Measurements from ENCODE around the gene THADA. TPM values are rescaled to one million over a fixed set of nuclear protein-coding genes. Genes with fewer than 3 reads are reported as not detected.

Gene THADA
- total and polyA plus RNA-seq, 3 experiments from 2014 or later: 12.2 to 48.7 (median 45.8) TPM

- CTCF ChIA-PET: interaction anchor here (0.9 to 1.4 kb wide), 2 partner anchors 9 to 246 kb away, joined by 3 to 6 read pairs; no protein-coding TSS in a partner anchor
These were observed 120.5 kb downstream of the THADA start for GRCh38 chr2:43475137-43475846.

GRCh38 chr2:43474273-43474672, 121.6 kb downstream of the THADA start:
- H3K27ac Mint-ChIP-seq: no peak overlapping the region
- peaks cover 0 to 34% (median 27%) of the 10 kb centered on the region in 3 donors for H3K36me3 Mint-ChIP-seq
- H3K4me3 ChIP-seq (ENCODE audit: low read length): no peak overlapping the region
- no peak overlapping the region for H3K4me3 Mint-ChIP-seq
- no peaks in the 10 kb centered on the region for H3K36me3 ChIP-seq (ENCODE audit: insufficient read depth, low read length)
- no peaks in the 10 kb centered on the region for H3K4me1 ChIP-seq (ENCODE audit: insufficient read depth, low read length)
- no peaks in the 10 kb centered on the region for H3K9me3 ChIP-seq (ENCODE audit: low read length)
- H3K27ac ChIP-seq (ENCODE audit: low read depth, low read length): no peak overlapping the region
- POLR2A ChIA-PET: no interaction called here
- DNase-seq: no peak
- no peaks in the 10 kb centered on the region for H3K9me3 Mint-ChIP-seq
- H3K27me3 ChIP-seq (ENCODE audit: insufficient read depth, low read length, poor library complexity, severe bottlenecking): no peaks in the 10 kb centered on the region
- H3K27me3 Mint-ChIP-seq: no peaks in the 10 kb centered on the region
- H3K4me1 Mint-ChIP-seq: no peaks in the 10 kb centered on the region
- CTCF ChIA-PET: interaction anchor here (2.0 kb wide), 1 partner anchor 10 kb away, joined by 7 read pairs; no protein-coding TSS in a partner anchor

More at GRCh38 chr2:43475137-43475846, 120.5 kb downstream of the THADA start:
- Mint-ChIP-seq H3K9me3 (no peaks in the 10 kb centered on the region), H3K4me1 (no peaks in the 10 kb centered on the region), H3K36me3 (peaks cover 0 to 39% (median 31%) of the 10 kb centered on the region in 3 donors), H3K4me3 (no peak overlapping the region), H3K27ac (no peak overlapping the region), H3K27me3 (no peaks in the 10 kb centered on the region)
- Histone ChIP-seq H3K4me1 (ENCODE audit: insufficient read depth, low read length) (no peaks in the 10 kb centered on the region), H3K27me3 (ENCODE audit: insufficient read depth, low read length, poor library complexity, severe bottlenecking) (no peaks in the 10 kb centered on the region), H3K36me3 (ENCODE audit: insufficient read depth, low read length) (no peaks in the 10 kb centered on the region), H3K27ac (ENCODE audit: low read depth, low read length) (no peak overlapping the region), H3K4me3 (ENCODE audit: low read length) (no peak overlapping the region), H3K9me3 (ENCODE audit: low read length) (no peaks in the 10 kb centered on the region)
- POLR2A ChIA-PET: interaction anchor here (0.7 kb wide), 1 partner anchor 519 kb away, joined by 4 read pairs; no protein-coding TSS in a partner anchor
- DNase-seq: no peak

- Mint-ChIP-seq H3K27me3 (no peaks in the 10 kb centered on the region), H3K36me3 (peaks cover 0 to 37% (median 26%) of the 10 kb centered on the region in 3 donors), H3K4me3 (no peak overlapping the region), H3K4me1 (no peaks in the 10 kb centered on the region), H3K27ac (no peak overlapping the region), H3K9me3 (no peaks in the 10 kb centered on the region)
- H3K4me1 ChIP-seq (ENCODE audit: insufficient read depth, low read length): no peaks in the 10 kb centered on the region
- H3K27me3 ChIP-seq (ENCODE audit: insufficient read depth, low read length, poor library complexity, severe bottlenecking): no peaks in the 10 kb centered on the region
- no peaks in the 10 kb centered on the region for H3K36me3 ChIP-seq (ENCODE audit: insufficient read depth, low read length)
- CTCF ChIA-PET: interaction anchor here (2.0 kb wide), 1 partner anchor 10 kb away, joined by 7 read pairs; no protein-coding TSS in a partner anchor
- H3K4me3 ChIP-seq (ENCODE audit: low read length): no peak overlapping the region
- no peak for DNase-seq
- POLR2A ChIA-PET: no interaction called here
- no peak overlapping the region for H3K27ac ChIP-seq (ENCODE audit: low read depth, low read length)
- H3K9me3 ChIP-seq (ENCODE audit: low read length): no peaks in the 10 kb centered on the region
These were observed 122.1 kb downstream of the THADA start for GRCh38 chr2:43473767-43474166.

- H3K4me3 Mint-ChIP-seq: no peak overlapping the region
- Histone ChIP-seq H3K9me3 (ENCODE audit: low read length) (no peaks in the 10 kb centered on the region), H3K36me3 (ENCODE audit: insufficient read depth, low read length) (no peaks in the 10 kb centered on the region), H3K4me1 (ENCODE audit: insufficient read depth, low read length) (no peaks in the 10 kb centered on the region), H3K27me3 (ENCODE audit: insufficient read depth, low read length, poor library complexity, severe bottlenecking) (no peaks in the 10 kb centered on the region), H3K4me3 (ENCODE audit: low read length) (no peak overlapping the region), H3K27ac (ENCODE audit: low read depth, low read length) (no peak overlapping the region)
- no peaks in the 10 kb centered on the region for H3K27me3 Mint-ChIP-seq
- H3K27ac Mint-ChIP-seq: no peak overlapping the region
- CTCF ChIA-PET: interaction anchor here (2.0 kb wide), 1 partner anchor 11 kb away, joined by 7 read pairs; no protein-coding TSS in a partner anchor
- no peak for DNase-seq
- no peaks in the 10 kb centered on the region for H3K9me3 Mint-ChIP-seq
- peaks cover 0 to 34% (median 23%) of the 10 kb centered on the region in 3 donors for H3K36me3 Mint-ChIP-seq
- no peaks in the 10 kb centered on the region for H3K4me1 Mint-ChIP-seq
- POLR2A ChIA-PET: no interaction called here
These were observed 123.2 kb downstream of the THADA start for GRCh38 chr2:43472527-43473194.

- Histone ChIP-seq H3K27ac (ENCODE audit: low read depth, low read length) (no peak overlapping the region), H3K9me3 (ENCODE audit: low read length) (no peaks in the 10 kb centered on the region), H3K27me3 (ENCODE audit: insufficient read depth, low read length, poor library complexity, severe bottlenecking) (no peaks in the 10 kb centered on the region), H3K36me3 (ENCODE audit: insufficient read depth, low read length) (no peaks in the 10 kb centered on the region), H3K4me1 (ENCODE audit: insufficient read depth, low read length) (no peaks in the 10 kb centered on the region), H3K4me3 (ENCODE audit: low read length) (no peak overlapping the region)
- no peak for DNase-seq
- H3K9me3 Mint-ChIP-seq: no peaks in the 10 kb centered on the region
- no peak overlapping the region for H3K4me3 Mint-ChIP-seq
- H3K36me3 Mint-ChIP-seq: peaks cover 12 to 44% (median 31%) of the 10 kb centered on the region in 3 donors
- no peaks in the 10 kb centered on the region for H3K27me3 Mint-ChIP-seq
- ChIA-PET CTCF (no interaction called here), POLR2A (no interaction called here)
- no peaks in the 10 kb centered on the region for H3K4me1 Mint-ChIP-seq
- no peak overlapping the region for H3K27ac Mint-ChIP-seq
These were observed 126.1 kb downstream of the THADA start for GRCh38 chr2:43469713-43470112.

- no peaks in the 10 kb centered on the region for H3K9me3 ChIP-seq (ENCODE audit: low read length)
- Mint-ChIP-seq H3K36me3 (peaks cover 12 to 42% (median 27%) of the 10 kb centered on the region in 3 donors), H3K9me3 (no peaks in the 10 kb centered on the region), H3K27ac (no peak overlapping the region), H3K4me3 (no peak overlapping the region), H3K27me3 (no peaks in the 10 kb centered on the region), H3K4me1 (no peaks in the 10 kb centered on the region)
- no peaks in the 10 kb centered on the region for H3K27me3 ChIP-seq (ENCODE audit: insufficient read depth, low read length, poor library complexity, severe bottlenecking)
- no peaks in the 10 kb centered on the region for H3K4me1 ChIP-seq (ENCODE audit: insufficient read depth, low read length)
- no peak overlapping the region for H3K27ac ChIP-seq (ENCODE audit: low read depth, low read length)
- ChIA-PET CTCF (no interaction called here), POLR2A (no interaction called here)
- no peak overlapping the region for H3K4me3 ChIP-seq (ENCODE audit: low read length)
- H3K36me3 ChIP-seq (ENCODE audit: insufficient read depth, low read length): no peaks in the 10 kb centered on the region
- DNase-seq: no peak
These were observed 126.7 kb downstream of the THADA start for GRCh38 chr2:43469094-43469493.

- H3K27ac Mint-ChIP-seq: no peak overlapping the region
- Histone ChIP-seq H3K36me3 (ENCODE audit: insufficient read depth, low read length) (no peaks in the 10 kb centered on the region), H3K9me3 (ENCODE audit: low read length) (no peaks in the 10 kb centered on the region), H3K27me3 (ENCODE audit: insufficient read depth, low read length, poor library complexity, severe bottlenecking) (no peaks in the 10 kb centered on the region), H3K4me3 (ENCODE audit: low read length) (no peak overlapping the region), H3K27ac (ENCODE audit: low read depth, low read length) (no peak overlapping the region), H3K4me1 (ENCODE audit: insufficient read depth, low read length) (no peaks in the 10 kb centered on the region)
- no peak overlapping the region for H3K4me3 Mint-ChIP-seq
- no peaks in the 10 kb centered on the region for H3K27me3 Mint-ChIP-seq
- peaks cover 12 to 40% (median 28%) of the 10 kb centered on the region in 3 donors for H3K36me3 Mint-ChIP-seq
- H3K4me1 Mint-ChIP-seq: no peaks in the 10 kb centered on the region
- no peak for DNase-seq
- POLR2A ChIA-PET: no interaction called here
- CTCF ChIA-PET: interaction anchor here (1.1 kb wide), 1 partner anchor 521 kb away, joined by 3 read pairs; no protein-coding TSS in a partner anchor
- no peaks in the 10 kb centered on the region for H3K9me3 Mint-ChIP-seq
These were observed 127.9 kb downstream of the THADA start for GRCh38 chr2:43467891-43468290.

GRCh38 chr2:43465234-43465633, 130.6 kb downstream of the THADA start:
- Histone ChIP-seq H3K27me3 (ENCODE audit: insufficient read depth, low read length, poor library complexity, severe bottlenecking) (no peaks in the 10 kb centered on the region), H3K36me3 (ENCODE audit: insufficient read depth, low read length) (no peaks in the 10 kb centered on the region), H3K4me3 (ENCODE audit: low read length) (no peak overlapping the region), H3K4me1 (ENCODE audit: insufficient read depth, low read length) (no peaks in the 10 kb centered on the region), H3K9me3 (ENCODE audit: low read length) (no peaks in the 10 kb centered on the region), H3K27ac (ENCODE audit: low read depth, low read length) (no peak overlapping the region)
- Mint-ChIP-seq H3K9me3 (no peaks in the 10 kb centered on the region), H3K27ac (peak overlapping the region in 1 of 8 donors; percentile 36), H3K4me1 (peaks cover 2 to 19% (median 6%) of the 10 kb centered on the region in 3 donors), H3K36me3 (peaks cover 12 to 36% (median 23%) of the 10 kb centered on the region in 3 donors), H3K4me3 (no peak overlapping the region), H3K27me3 (no peaks in the 10 kb centered on the region)
- ChIA-PET CTCF (no interaction called here), POLR2A (no interaction called here)
- DNase-seq: no peak

Measured in CD8-positive, alpha-beta memory T cell (primary cell).